GM12878 (cell line): ENCODE measurements around the gene SRGAP1.

Source experiments
- SMC3 ChIP-seq: IDR thresholded peaks from 2 replicates; pipeline ENCODE4 v1.6.1; 2011; ENCODE audit warnings: low read length, improper control_type of control experiment, borderline replicate concordance
- TF ChIP-seq, protein P1 (sequence below), 3 experiments: IDR thresholded peaks in 2 of 3; conservative IDR thresholded peaks in 1 of 3; 2 replicates each; pipeline ENCODE4 v1.5.1; 2011; ENCODE audit warnings: low read depth in 3 of 3, low read length in 3 of 3, mild to moderate bottlenecking in 3 of 3, control low read depth in 2 of 3, moderate library complexity in 2 of 3, inconsistent platforms in 1 of 3, mixed read lengths in 1 of 3; ENCODE audit not compliant: control insufficient read depth in 2 of 3, insufficient read depth in 1 of 3; ENCODE audit errors: extremely low read depth in 1 of 3
- TF ChIP-seq, protein P2 (sequence below): IDR thresholded peaks from 2 replicates; pipeline ENCODE4 v1.6.1; 2012; ENCODE audit warnings: low read depth, low read length, improper control_type of control experiment

DNA sequence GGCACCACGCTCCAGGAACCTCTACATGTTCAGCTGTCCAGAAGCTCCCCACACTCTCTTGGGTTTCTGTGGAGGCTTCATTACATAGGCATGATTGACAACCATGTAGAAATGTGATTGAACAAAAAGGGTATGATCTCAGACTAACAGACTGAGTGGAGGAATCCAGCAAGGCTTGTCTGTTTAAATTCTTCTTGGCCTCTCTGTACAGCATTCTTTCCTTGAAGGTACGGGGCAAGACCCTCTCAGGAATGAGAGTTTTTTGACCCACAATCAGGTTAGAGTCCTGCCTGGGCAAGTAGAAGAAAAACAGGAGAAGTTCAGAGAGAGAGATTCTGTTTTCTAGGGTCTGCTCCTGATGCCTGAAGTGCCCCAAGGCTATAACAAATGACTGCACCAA, 40.9 kb downstream of the SRGAP1 start:
- TF ChIP-seq SMC3 = no peak
- TF ChIP-seq, protein P1, sequence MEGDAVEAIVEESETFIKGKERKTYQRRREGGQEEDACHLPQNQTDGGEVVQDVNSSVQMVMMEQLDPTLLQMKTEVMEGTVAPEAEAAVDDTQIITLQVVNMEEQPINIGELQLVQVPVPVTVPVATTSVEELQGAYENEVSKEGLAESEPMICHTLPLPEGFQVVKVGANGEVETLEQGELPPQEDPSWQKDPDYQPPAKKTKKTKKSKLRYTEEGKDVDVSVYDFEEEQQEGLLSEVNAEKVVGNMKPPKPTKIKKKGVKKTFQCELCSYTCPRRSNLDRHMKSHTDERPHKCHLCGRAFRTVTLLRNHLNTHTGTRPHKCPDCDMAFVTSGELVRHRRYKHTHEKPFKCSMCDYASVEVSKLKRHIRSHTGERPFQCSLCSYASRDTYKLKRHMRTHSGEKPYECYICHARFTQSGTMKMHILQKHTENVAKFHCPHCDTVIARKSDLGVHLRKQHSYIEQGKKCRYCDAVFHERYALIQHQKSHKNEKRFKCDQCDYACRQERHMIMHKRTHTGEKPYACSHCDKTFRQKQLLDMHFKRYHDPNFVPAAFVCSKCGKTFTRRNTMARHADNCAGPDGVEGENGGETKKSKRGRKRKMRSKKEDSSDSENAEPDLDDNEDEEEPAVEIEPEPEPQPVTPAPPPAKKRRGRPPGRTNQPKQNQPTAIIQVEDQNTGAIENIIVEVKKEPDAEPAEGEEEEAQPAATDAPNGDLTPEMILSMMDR (IDR thresholded peaks at IDR 0.05 in 2 of 3, conservative IDR thresholded peaks at IDR 0.05 in 1 of 3; ENCODE audit: control insufficient read depth in 2 of 3, extremely low read depth in 1 of 3, insufficient read depth in 1 of 3, low read depth in 3 of 3, low read length in 3 of 3) = no peak
- TF ChIP-seq, protein P2, sequence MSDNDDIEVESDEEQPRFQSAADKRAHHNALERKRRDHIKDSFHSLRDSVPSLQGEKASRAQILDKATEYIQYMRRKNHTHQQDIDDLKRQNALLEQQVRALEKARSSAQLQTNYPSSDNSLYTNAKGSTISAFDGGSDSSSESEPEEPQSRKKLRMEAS = no peak
